ENCODE results near the gene ATM. TPM values are rescaled to one million over a fixed set of nuclear protein-coding genes. Genes with fewer than 3 reads are reported as not detected.

Gene ATM
- total RNA-seq, 2 donors from 2014 or later = 60.9 to 63.0 TPM

GRCh38 chr11:108226036-108226435, 3.2 kb downstream of the ATM start:
- 88 to 100% methylated on average over 1 of the region's 2 CpGs for WGBS, 2 experiments (ENCODE audit: insufficient coverage in 1 of 2, insufficient read length in 1 of 2)
- Histone ChIP-seq H3K9me3 (ENCODE audit: control insufficient read depth, low read length) (no peaks in the 10 kb centered on the region), H3K4me1 (ENCODE audit: control insufficient read depth, insufficient read depth, low read length) (no peaks in the 10 kb centered on the region), H3K27me3 (ENCODE audit: control insufficient read depth, insufficient read depth, low read length, poor library complexity, severe bottlenecking) (no peaks in the 10 kb centered on the region), H3K36me3 (ENCODE audit: control insufficient read depth, insufficient read depth, low read length) (peaks cover 19% of the 10 kb centered on the region), H3K27ac (ENCODE audit: low read depth, low read length) (no peak overlapping the region), H3K4me3 (ENCODE audit: low read length) (peak overlapping the region; percentile 22), H3K9ac (ENCODE audit: extremely low read depth, low read length, poor library complexity, severe bottlenecking) (no peak overlapping the region)
- Mint-ChIP-seq H3K27ac (peak overlapping the region; percentile 72), H3K27me3 (ENCODE audit: insufficient read depth) (no peaks in the 10 kb centered on the region), H3K4me3 (no peak overlapping the region), H3K9me3 (no peaks in the 10 kb centered on the region), H3K4me1 (peaks cover 12% of the 10 kb centered on the region), H3K36me3 (ENCODE audit: low read depth) (peaks cover 20% of the 10 kb centered on the region)
- no peak for DNase-seq
- no peak for TF ChIP-seq CTCF (conservative IDR thresholded peaks at IDR 0.05)

DNA sequence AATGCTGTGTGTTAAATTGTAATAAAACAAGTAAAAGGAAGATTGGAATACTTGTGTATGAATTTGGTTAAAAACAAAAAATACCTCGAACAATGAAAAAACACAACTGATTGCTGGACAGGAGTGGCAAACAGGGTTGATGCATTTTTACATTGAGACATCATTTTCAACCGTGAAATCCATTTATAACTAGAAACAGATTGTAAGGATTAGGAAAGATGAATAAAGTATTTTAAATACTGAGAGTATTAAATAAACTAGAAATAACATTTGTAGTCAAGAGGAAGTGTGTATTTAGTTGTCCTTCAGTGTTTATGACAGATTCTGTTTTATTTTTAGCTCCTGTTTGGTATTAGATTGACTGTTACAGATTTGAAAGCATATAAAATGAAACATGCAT, 5.4 kb downstream of the ATM start:
- Mint-ChIP-seq H3K27me3 (ENCODE audit: insufficient read depth) (no peaks in the 10 kb centered on the region), H3K36me3 (ENCODE audit: low read depth) (peaks cover 35% of the 10 kb centered on the region)

GRCh38 chr11:108233277-108233945, 10.5 kb downstream of the ATM start:
- Histone ChIP-seq H3K36me3 (ENCODE audit: control insufficient read depth, insufficient read depth, low read length) (peaks cover 67% of the 10 kb centered on the region), H3K4me1 (ENCODE audit: control insufficient read depth, insufficient read depth, low read length) (no peaks in the 10 kb centered on the region), H3K9ac (ENCODE audit: extremely low read depth, low read length, poor library complexity, severe bottlenecking) (no peak overlapping the region), H3K4me3 (ENCODE audit: low read length) (no peak overlapping the region), H3K9me3 (ENCODE audit: control insufficient read depth, low read length) (no peaks in the 10 kb centered on the region), H3K27me3 (ENCODE audit: control insufficient read depth, insufficient read depth, low read length, poor library complexity, severe bottlenecking) (no peaks in the 10 kb centered on the region), H3K27ac (ENCODE audit: low read depth, low read length) (no peak overlapping the region)
- no peak for DNase-seq
- no peak for TF ChIP-seq CTCF (conservative IDR thresholded peaks at IDR 0.05)
- no peak overlapping the region for H3K27ac Mint-ChIP-seq
- peaks cover 63% of the 10 kb centered on the region for H3K36me3 Mint-ChIP-seq (ENCODE audit: low read depth)
- no peak overlapping the region for H3K4me3 Mint-ChIP-seq
- no peaks in the 10 kb centered on the region for H3K9me3 Mint-ChIP-seq
- H3K27me3 Mint-ChIP-seq (ENCODE audit: insufficient read depth) = no peaks in the 10 kb centered on the region
- 95 to 100% methylated on average over 1 to 2 of the region's 2 CpGs for WGBS, 2 experiments (ENCODE audit: insufficient coverage in 1 of 2, insufficient read length in 1 of 2)
- H3K4me1 Mint-ChIP-seq = no peaks in the 10 kb centered on the region

More for the DNA sequence above, 5.4 kb downstream of the ATM start:
- no peaks in the 10 kb centered on the region for H3K9me3 ChIP-seq (ENCODE audit: control insufficient read depth, low read length)
- H3K9ac ChIP-seq (ENCODE audit: extremely low read depth, low read length, poor library complexity, severe bottlenecking) = no peak overlapping the region
- Mint-ChIP-seq H3K4me3 (no peak overlapping the region), H3K4me1 (peaks cover 10% of the 10 kb centered on the region), H3K9me3 (no peaks in the 10 kb centered on the region), H3K27ac (no peak overlapping the region)
- WGBS, 2 experiments (ENCODE audit: insufficient coverage in 1 of 2, insufficient read length in 1 of 2) = 89 to 100% methylated on average over 1 to 2 of the region's 2 CpGs
- TF ChIP-seq CTCF (conservative IDR thresholded peaks at IDR 0.05) = no peak
- peaks cover 37% of the 10 kb centered on the region for H3K36me3 ChIP-seq (ENCODE audit: control insufficient read depth, insufficient read depth, low read length)
- H3K4me1 ChIP-seq (ENCODE audit: control insufficient read depth, insufficient read depth, low read length) = no peaks in the 10 kb centered on the region
- H3K27me3 ChIP-seq (ENCODE audit: control insufficient read depth, insufficient read depth, low read length, poor library complexity, severe bottlenecking) = no peaks in the 10 kb centered on the region
- H3K4me3 ChIP-seq (ENCODE audit: low read length) = no peak overlapping the region
- no peak for DNase-seq
- H3K27ac ChIP-seq (ENCODE audit: low read depth, low read length) = no peak overlapping the region
